Mesendoderm (in vitro differentiated cells): ENCODE results near the gene SRRM4.
"Not testable (repeated sequence)": the region's sequence is repeated elsewhere in the genome, so short reads cannot be mapped to it uniquely, and the experiment has no call there.

ENCODE experiments used
- DNase-seq: peaks from one replicate; pipeline ENCODE4 v3.0.0; 2013
- H2AK5ac ChIP-seq: 2 replicates; pipeline ENCODE4 v1.6.1; 2013; ENCODE audit warnings: low read length, inconsistent platforms
- H2BK120ac ChIP-seq: 2 replicates; pipeline ENCODE4 v1.6.1; 2013; ENCODE audit warnings: low read depth, mild to moderate bottlenecking, low read length, moderate library complexity, mixed read lengths
- H2BK15ac ChIP-seq: replicated peaks from 2 replicates; pipeline ENCODE4 v1.6.1; 2013; ENCODE audit warnings: low read depth, mild to moderate bottlenecking, moderate library complexity
- H2BK5ac ChIP-seq: 2 replicates; pipeline ENCODE4 v1.6.1; 2013; ENCODE audit warnings: low read length, inconsistent platforms
- H3K18ac ChIP-seq: 2 replicates; pipeline ENCODE4 v1.6.1; 2013; ENCODE audit warnings: mild to moderate bottlenecking, low read length, mixed read lengths
- H3K23ac ChIP-seq: one replicate; pipeline ENCODE4 v1.6.1; 2013; ENCODE audit warnings: low read length
- H3K27ac ChIP-seq: 2 replicates; pipeline ENCODE4 v1.5.1; 2013; ENCODE audit warnings: low read depth, mild to moderate bottlenecking, inconsistent platforms, low read length, moderate library complexity
- H3K27me3 ChIP-seq: 2 replicates; pipeline ENCODE4 v1.6.1; 2013; ENCODE audit warnings: low read length, control low read depth, mild to moderate bottlenecking, inconsistent platforms; ENCODE audit not compliant: insufficient read depth, poor library complexity
- H3K36me3 ChIP-seq: 2 replicates; pipeline ENCODE4 v1.6.1; 2013; ENCODE audit warnings: low read length, inconsistent platforms; ENCODE audit not compliant: control insufficient read depth, insufficient read depth
- H3K4ac ChIP-seq: one replicate; pipeline ENCODE4 v1.6.1; 2013; ENCODE audit warnings: low read depth, mild to moderate bottlenecking, low read length, moderate library complexity
- H3K4me1 ChIP-seq: 2 replicates; pipeline ENCODE4 v1.6.1; 2013; ENCODE audit warnings: low read depth, low read length, inconsistent platforms; ENCODE audit not compliant: control insufficient read depth
- H3K4me2 ChIP-seq: 2 replicates; pipeline ENCODE4 v1.6.1; 2013; ENCODE audit warnings: low read length
- H3K4me3 ChIP-seq: 2 replicates; pipeline ENCODE4 v1.5.1; 2013; ENCODE audit warnings: mild to moderate bottlenecking, low read length
- H3K56ac ChIP-seq: one replicate; pipeline ENCODE4 v1.6.1; 2013; ENCODE audit warnings: low read length
- H3K79me1 ChIP-seq: 2 replicates; pipeline ENCODE4 v1.6.1; 2013; ENCODE audit warnings: low read length, inconsistent platforms
- H3K79me2 ChIP-seq: 2 replicates; pipeline ENCODE4 v1.6.1; 2013; ENCODE audit warnings: mild to moderate bottlenecking, low read length; ENCODE audit not compliant: control insufficient read depth, insufficient read depth
- H3K9ac ChIP-seq: 2 replicates; pipeline ENCODE4 v1.6.1; 2013; ENCODE audit warnings: low read length, inconsistent platforms
- H4K5ac ChIP-seq: one replicate; pipeline ENCODE4 v1.6.1; 2013; ENCODE audit warnings: low read length
- H4K8ac ChIP-seq: one replicate; pipeline ENCODE4 v1.6.1; 2013; ENCODE audit warnings: low read depth, mild to moderate bottlenecking, control low read depth, low read length, moderate library complexity
- WGBS: extraction: QIAGEN DNeasy Blood & Tissue Kit; methylation state at CpG from one replicate; pipeline ENCODE4 v1.1.7; 2013; ENCODE audit warnings: low lambda C conversion rate, missing lambda C conversion rate; ENCODE audit not compliant: insufficient coverage; ENCODE audit errors: extremely low coverage; 5-methylcytosine and 5-hydroxymethylcytosine counted together

Gene SRRM4

GRCh38 chr12:119102274-119102673 is 120.9 kb downstream of the SRRM4 start:
- H2BK15ac ChIP-seq, result no peak overlapping the region
- H3K4me1 ChIP-seq, result no peaks in the 10 kb centered on the region
- no peak overlapping the region for H3K4me2 ChIP-seq
- no peak overlapping the region for H3K23ac ChIP-seq
- no peaks in the 10 kb centered on the region for H3K79me1 ChIP-seq
- H3K27me3 ChIP-seq, result no peaks in the 10 kb centered on the region
- no peak overlapping the region for H3K27ac ChIP-seq
- WGBS, result no CpG with 5 or more reads among the region's 4 CpGs
- no peak overlapping the region for H4K8ac ChIP-seq
- H3K4me3 ChIP-seq, result no peak overlapping the region
- DNase-seq, result no peak
- H3K79me2 ChIP-seq, result no peaks in the 10 kb centered on the region
- H3K9ac ChIP-seq, result no peak overlapping the region
- no peak overlapping the region for H2AK5ac ChIP-seq
- H3K56ac ChIP-seq, result no peak overlapping the region
- H3K18ac ChIP-seq, result no peak overlapping the region
- H3K36me3 ChIP-seq, result no peaks in the 10 kb centered on the region
- no peak overlapping the region for H4K5ac ChIP-seq
- H2BK120ac ChIP-seq, result no peak overlapping the region
- no peak overlapping the region for H2BK5ac ChIP-seq
- no peak overlapping the region for H3K4ac ChIP-seq

- no peak overlapping the region for H3K9ac ChIP-seq
- H2AK5ac ChIP-seq, result no peak overlapping the region
- no CpG with 5 or more reads among the region's 1 CpG for WGBS
- no peak overlapping the region for H3K23ac ChIP-seq
- no peak overlapping the region for H3K4ac ChIP-seq
- H2BK5ac ChIP-seq, result no peak overlapping the region
- H4K8ac ChIP-seq, result no peak overlapping the region
- no peaks in the 10 kb centered on the region for H3K79me2 ChIP-seq
- H2BK120ac ChIP-seq, result no peak overlapping the region
- H3K4me2 ChIP-seq, result no peak overlapping the region
- H3K56ac ChIP-seq, result no peak overlapping the region
- no peak for DNase-seq
- H3K36me3 ChIP-seq, result no peaks in the 10 kb centered on the region
- no peak overlapping the region for H2BK15ac ChIP-seq
- no peaks in the 10 kb centered on the region for H3K79me1 ChIP-seq
- no peaks in the 10 kb centered on the region for H3K27me3 ChIP-seq
- no peak overlapping the region for H3K18ac ChIP-seq
- H4K5ac ChIP-seq, result no peak overlapping the region
- H3K4me3 ChIP-seq, result no peak overlapping the region
- H3K4me1 ChIP-seq, result no peaks in the 10 kb centered on the region
- no peak overlapping the region for H3K27ac ChIP-seq
Measured at GRCh38 chr12:119102714-119103113, 121.4 kb downstream of the SRRM4 start.

- not testable (repeated sequence) for H3K27ac ChIP-seq, H3K4me1 ChIP-seq, H3K56ac ChIP-seq, H3K27me3 ChIP-seq, H2BK120ac ChIP-seq, H2BK5ac ChIP-seq, H4K5ac ChIP-seq, H3K23ac ChIP-seq, H3K18ac ChIP-seq, H3K4ac ChIP-seq, H3K79me2 ChIP-seq, H3K79me1 ChIP-seq, DNase-seq, H2AK5ac ChIP-seq, H3K36me3 ChIP-seq, H4K8ac ChIP-seq, H3K4me3 ChIP-seq, H2BK15ac ChIP-seq, H3K9ac ChIP-seq, H3K4me2 ChIP-seq
- no CpG with 5 or more reads among the region's 4 CpGs for WGBS
Measured at GRCh38 chr12:119104969-119105368, 123.6 kb downstream of the SRRM4 start.

DNA sequence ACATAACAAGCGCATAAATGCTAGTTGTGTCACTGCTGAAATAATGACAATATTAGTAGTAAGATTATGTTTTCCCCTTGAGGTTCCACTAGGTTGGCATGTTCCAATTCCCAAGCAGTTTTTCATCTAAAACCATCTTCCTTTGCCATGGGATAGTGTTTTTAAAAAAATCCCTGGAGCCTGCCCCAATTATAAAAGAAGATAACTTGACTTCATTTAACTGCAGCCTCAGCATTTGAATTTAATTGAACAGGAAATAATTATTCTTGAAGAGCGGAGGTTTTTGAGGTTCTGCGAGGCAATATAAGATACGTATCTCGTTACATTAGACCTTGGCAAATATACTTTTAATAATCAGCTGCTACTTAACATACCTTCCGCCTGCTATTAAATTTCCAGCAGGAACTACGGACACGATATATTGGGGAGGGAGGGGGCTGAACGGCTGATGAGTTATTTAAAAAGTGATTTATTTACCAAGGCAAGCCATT is 132.2 kb downstream of the SRRM4 start:
- Histone ChIP-seq H3K4me2 (no peak overlapping the region), H3K9ac (no peak overlapping the region)
- WGBS, result no CpG with 5 or more reads among the region's 9 CpGs

GRCh38 chr12:119114294-119114693 is 133.0 kb downstream of the SRRM4 start:
- no peak overlapping the region for H2BK5ac ChIP-seq
- H3K23ac ChIP-seq, result no peak overlapping the region
- H3K56ac ChIP-seq, result no peak overlapping the region
- no peak overlapping the region for H4K5ac ChIP-seq
- no peak overlapping the region for H2AK5ac ChIP-seq
- no peak overlapping the region for H3K4ac ChIP-seq
- H4K8ac ChIP-seq, result no peak overlapping the region
- no peaks in the 10 kb centered on the region for H3K27me3 ChIP-seq
- DNase-seq, result no peak
- no peak overlapping the region for H2BK120ac ChIP-seq
- no CpG with 5 or more reads among the region's 3 CpGs for WGBS
- no peaks in the 10 kb centered on the region for H3K36me3 ChIP-seq
- no peak overlapping the region for H3K9ac ChIP-seq
- H3K79me1 ChIP-seq, result no peaks in the 10 kb centered on the region
- no peak overlapping the region for H3K4me2 ChIP-seq
- H3K18ac ChIP-seq, result no peak overlapping the region
- no peak overlapping the region for H3K4me3 ChIP-seq
- no peak overlapping the region for H2BK15ac ChIP-seq
- peaks cover 6% of the 10 kb centered on the region for H3K4me1 ChIP-seq
- H3K79me2 ChIP-seq, result no peaks in the 10 kb centered on the region
- no peak overlapping the region for H3K27ac ChIP-seq

More for the DNA sequence above, 132.2 kb downstream of the SRRM4 start:
- no peaks in the 10 kb centered on the region for H3K27me3 ChIP-seq
- H2BK5ac ChIP-seq, result no peak overlapping the region
- no peak overlapping the region for H3K4ac ChIP-seq
- H4K8ac ChIP-seq, result no peak overlapping the region
- no peak overlapping the region for H3K27ac ChIP-seq
- no peak overlapping the region for H3K4me3 ChIP-seq
- no peak overlapping the region for H2BK15ac ChIP-seq
- peaks cover 4% of the 10 kb centered on the region for H3K4me1 ChIP-seq
- no peak overlapping the region for H3K56ac ChIP-seq
- no peak for DNase-seq
- no peak overlapping the region for H3K23ac ChIP-seq
- no peak overlapping the region for H2BK120ac ChIP-seq
- H3K18ac ChIP-seq, result no peak overlapping the region
- no peaks in the 10 kb centered on the region for H3K79me2 ChIP-seq
- no peak overlapping the region for H4K5ac ChIP-seq
- H3K79me1 ChIP-seq, result no peaks in the 10 kb centered on the region
- H2AK5ac ChIP-seq, result no peak overlapping the region
- no peaks in the 10 kb centered on the region for H3K36me3 ChIP-seq

- no peak overlapping the region for H3K27ac ChIP-seq
- no peaks in the 10 kb centered on the region for H3K36me3 ChIP-seq
- no peak overlapping the region for H3K23ac ChIP-seq
- no peak overlapping the region for H3K4me2 ChIP-seq
- H4K5ac ChIP-seq, result no peak overlapping the region
- H3K9ac ChIP-seq, result no peak overlapping the region
- H3K4ac ChIP-seq, result no peak overlapping the region
- no peak overlapping the region for H3K4me3 ChIP-seq
- H3K18ac ChIP-seq, result no peak overlapping the region
- H3K4me1 ChIP-seq, result peaks cover 6% of the 10 kb centered on the region
- H3K79me1 ChIP-seq, result no peaks in the 10 kb centered on the region
- no peaks in the 10 kb centered on the region for H3K27me3 ChIP-seq
- H2BK15ac ChIP-seq, result no peak overlapping the region
- no peaks in the 10 kb centered on the region for H3K79me2 ChIP-seq
- H4K8ac ChIP-seq, result no peak overlapping the region
- no peak overlapping the region for H2BK5ac ChIP-seq
- H2AK5ac ChIP-seq, result no peak overlapping the region
- WGBS, result no CpG with 5 or more reads among the region's 2 CpGs
- H2BK120ac ChIP-seq, result no peak overlapping the region
- DNase-seq, result peak; percentile 71
- no peak overlapping the region for H3K56ac ChIP-seq
Measured at GRCh38 chr12:119115296-119115905, 134.1 kb downstream of the SRRM4 start.
